HepG2 (cell line): ENCODE data around the gene NEUROD1. TPM values are rescaled to one million over a fixed set of nuclear protein-coding genes. Genes with fewer than 3 reads are reported as not detected.

ENCODE experiments used
- ATAC-seq: fragments of 200-7000 bp; cut with Tn5 transposase; 3 replicates; pipeline ENCODE4 v1.9.1; 2020; ENCODE audit warnings: mild to moderate bottlenecking, moderate library complexity
- BruUV-seq: library from RNA; stranded (reverse); fragments of 400-500 nt; replicated peaks from 2 replicates; lab custom pipeline; 2021; lab: Mats Ljungman, UMichigan
- CTCF ChIA-PET: fragments of 300-600 bp; formaldehyde crosslinking; extraction: SDS; loops from one replicate; lab custom pipeline; 2021; ENCODE audit warnings: low total read pairs, inconsistent platforms, low intra/inter-chr PET ratio; lab: Yijun Ruan, JAX
- POLR2A ChIA-PET: fragments of 350-600 bp; sonication (Branson Sonifier 250); formaldehyde crosslinking; loops from one replicate; lab custom pipeline; 2020; ENCODE audit warnings: antibody characterized with exemption, inconsistent platforms; lab: Yijun Ruan, JAX
- DNase-seq: peaks from one replicate; pipeline ENCODE4 v3.0.0-alpha.2; 2015; ENCODE audit warnings: low spot score
- FAIRE-seq: peaks from 3 replicates; lab custom pipeline; 2011; peaks lifted over from hg19 to GRCh38; lab: Jason Lieb, UNC
- H2AFZ ChIP-seq: one replicate; pipeline ENCODE4 v1.6.1; 2011; ENCODE audit warnings: low read length, inconsistent platforms
- H3K27ac ChIP-seq: fragments of 300-600 bp; 3 replicates; pipeline ENCODE4 v1.8.0; 2011; ENCODE audit warnings: mixed run types, mild to moderate bottlenecking, mixed read lengths, low read length, inconsistent platforms; ENCODE audit not compliant: insufficient read depth; ENCODE audit errors: extremely low read length
- H3K27me3 ChIP-seq, 2 experiments: fragments of 200-600 bp in 1 of 2; 2 replicates in 1 of 2; 3 replicates in 1 of 2; pipeline versions ENCODE4 v1.6.0 to v1.8.0; 2011; ENCODE audit warnings: low read length in 2 of 2, mild to moderate bottlenecking in 2 of 2, moderate library complexity in 2 of 2, inconsistent platforms in 1 of 2; ENCODE audit not compliant: insufficient read depth in 2 of 2, control insufficient read depth in 1 of 2
- H3K36me3 ChIP-seq, 2 experiments: fragments of 200-600 bp in 1 of 2; replicated peaks in 1 of 2; 2 replicates in 1 of 2; 3 replicates in 1 of 2; pipeline versions ENCODE4 v1.5.1 to v1.8.0; 2011; ENCODE audit warnings: low read length in 2 of 2, inconsistent platforms in 1 of 2; ENCODE audit not compliant: insufficient read depth in 2 of 2, control insufficient read depth in 1 of 2
- H3K4me1 ChIP-seq: 2 replicates; pipeline ENCODE4 v1.5.1; 2012; ENCODE audit warnings: low read length, inconsistent platforms; ENCODE audit not compliant: insufficient read depth
- H3K4me2 ChIP-seq: 2 replicates; pipeline ENCODE4 v1.6.0; 2011; ENCODE audit warnings: low read depth, low read length, inconsistent platforms
- H3K4me3 ChIP-seq, 3 experiments: fragments of 200-600 bp in 1 of 3; sonication (generic), shearing (Covaris generic) in 1 of 3; replicated peaks in 1 of 3; 2 replicates each; pipeline ENCODE4 v1.5.1; 2011 to 2016; ENCODE audit warnings: low read length in 3 of 3, inconsistent platforms in 2 of 3, low read depth in 2 of 3, mild to moderate bottlenecking in 2 of 3, control low read depth in 1 of 3, mixed read lengths in 1 of 3; ENCODE audit not compliant: insufficient read depth in 1 of 3
- H3K79me2 ChIP-seq: one replicate; pipeline ENCODE4 v1.6.1; 2011; ENCODE audit warnings: low read length, inconsistent platforms; ENCODE audit not compliant: insufficient read depth
- H3K9ac ChIP-seq: 2 replicates; pipeline ENCODE4 v1.6.0; 2011; ENCODE audit warnings: mild to moderate bottlenecking, low read depth, low read length, inconsistent platforms; ENCODE audit not compliant: insufficient read depth
- H3K9me3 ChIP-seq: 2 replicates; pipeline ENCODE4 v1.5.1; 2012; ENCODE audit warnings: mild to moderate bottlenecking, low read length
- H4K20me1 ChIP-seq: 2 replicates; pipeline ENCODE4 v1.6.0; 2011; ENCODE audit warnings: inconsistent platforms, mild to moderate bottlenecking, low read length, moderate library complexity; ENCODE audit not compliant: insufficient read depth
- DNMT3B ChIP-seq: conservative IDR thresholded peaks from 2 replicates; pipeline ENCODE4 v1.6.1; 2016; ENCODE audit warnings: missing biosample characterization, control low read depth
- FOXA1 ChIP-seq, 2 experiments: fragments of 450-650 bp in 1 of 2; sonication (generic) in 1 of 2; formaldehyde crosslinking in 1 of 2; IDR thresholded peaks; 2 replicates each; pipeline versions ENCODE4 v1.4.0 to v1.6.1; 2016 to 2020; ENCODE audit warnings: missing genetic modification reagents in 1 of 2
- FOXK1 ChIP-seq: sonication (generic); formaldehyde crosslinking; IDR thresholded peaks from 2 replicates; pipeline ENCODE4 v1.4.0; 2020; ENCODE audit warnings: low read depth, missing genetic modification reagents, borderline replicate concordance
- GZF1 ChIP-seq: sonication (generic); formaldehyde crosslinking; IDR thresholded peaks from 2 replicates; pipeline ENCODE4 v1.5.1; 2020; ENCODE audit warnings: mild to moderate bottlenecking, missing genetic modification reagents
- KLF13 ChIP-seq: sonication (generic); formaldehyde crosslinking; IDR thresholded peaks from 2 replicates; pipeline ENCODE4 v1.4.0; 2020; ENCODE audit warnings: mild to moderate bottlenecking, missing genetic modification reagents
- PAWR ChIP-seq: sonication (generic); formaldehyde crosslinking; IDR thresholded peaks from 2 replicates; pipeline ENCODE4 v1.4.0; 2020; ENCODE audit warnings: missing genetic modification reagents, mild to moderate bottlenecking, borderline replicate concordance
- POLR2G ChIP-seq: fragments of 200-400 bp; formaldehyde crosslinking; IDR thresholded peaks from 2 replicates; pipeline ENCODE4 v1.6.1; 2018; ENCODE audit warnings: mild to moderate bottlenecking, low read depth, low read length, moderate library complexity
- RBAK ChIP-seq: sonication (generic); formaldehyde crosslinking; IDR thresholded peaks from 2 replicates; pipeline ENCODE4 v1.5.1; 2020; ENCODE audit warnings: mild to moderate bottlenecking, missing genetic modification reagents
- SATB2 ChIP-seq: sonication (generic); formaldehyde crosslinking; IDR thresholded peaks from 2 replicates; pipeline ENCODE4 v1.5.0; 2020; ENCODE audit warnings: missing genetic modification reagents
- STAT5B ChIP-seq: sonication (generic); formaldehyde crosslinking; IDR thresholded peaks from 2 replicates; pipeline ENCODE4 v1.4.0; 2020; ENCODE audit warnings: missing genetic modification reagents
- ZFP36L2 ChIP-seq: sonication (generic); formaldehyde crosslinking; IDR thresholded peaks from 2 replicates; pipeline ENCODE4 v1.4.0; 2020; ENCODE audit warnings: missing genetic modification reagents
- ZFYVE20 ChIP-seq: sonication (generic); formaldehyde crosslinking; IDR thresholded peaks from 2 replicates; pipeline ENCODE4 v1.8.0; 2023; ENCODE audit warnings: low read depth, mild to moderate bottlenecking, moderate library complexity, missing genetic modification reagents, borderline replicate concordance
- ZKSCAN1 ChIP-seq: fragments of 150-350 bp; IDR thresholded peaks from 2 replicates; pipeline ENCODE4 v1.6.1; 2014; ENCODE audit warnings: low read length
- ZNF160 ChIP-seq: sonication (generic); formaldehyde crosslinking; IDR thresholded peaks from 2 replicates; pipeline ENCODE4 v1.8.0; 2022; ENCODE audit warnings: mild to moderate bottlenecking, inconsistent platforms, missing genetic modification reagents
- ZNF207 ChIP-seq: fragments of 450-650 bp; IDR thresholded peaks from 2 replicates; pipeline ENCODE4 v1.6.1; 2016; ENCODE audit warnings: antibody characterized with exemption, borderline replicate concordance
- ZNF329 ChIP-seq: sonication (generic); formaldehyde crosslinking; IDR thresholded peaks from 2 replicates; pipeline ENCODE4 v1.9.0; 2021; ENCODE audit warnings: low read depth, mild to moderate bottlenecking, missing genetic modification reagents
- ZNF670 ChIP-seq: sonication (generic); formaldehyde crosslinking; IDR thresholded peaks from 2 replicates; pipeline ENCODE4 v1.8.0; 2022; ENCODE audit warnings: mild to moderate bottlenecking, missing genetic modification reagents, borderline replicate concordance
- ZNF878 ChIP-seq: sonication (generic); formaldehyde crosslinking; IDR thresholded peaks from 2 replicates; pipeline ENCODE4 v1.8.1; 2023; ENCODE audit warnings: mild to moderate bottlenecking, missing genetic modification reagents, moderate library complexity
- WGBS: methylation state at CpG from one replicate; pipeline ENCODE4 v1.1.6; 2017; ENCODE audit warnings: low lambda C conversion rate; 5-methylcytosine and 5-hydroxymethylcytosine counted together
- in situ Hi-C: cut with HindIII; loops from 2 replicates; pipeline ENCODE4 v1.10.0; 2017; ENCODE audit warnings: low pct_unique_long_range_greater_than_20kb; ENCODE audit not compliant: extremely low pct_ligation_motif_present
- intact Hi-C: fragments of 100-400 bp; cut with micrococcal nuclease; formaldehyde crosslinking; loops from one replicate; pipeline ENCODE4 v1.10.0; 2022; ENCODE audit not compliant: unreplicated experiment
- polyA plus RNA-seq, 8 experiments: library from polyadenylated mRNA; depleted of rRNA in 3 of 8; stranded (reverse) in 7 of 8; unstranded in 1 of 8; fragments of >200 nt; fragmentation: Illumina TruSeq in 4 of 8; extraction: Trizol in 4 of 8; gene quantifications; 2 replicates each; pipeline versions ENCODE4 v1.2.1 to v1.2.3, GENCODE V29; 2011 to 2016; ENCODE audit warnings: low read depth in 4 of 8, missing spikeins in 1 of 8, mixed read lengths in 1 of 8; ENCODE audit not compliant: insufficient read depth in 1 of 8
- total RNA-seq, 5 experiments: library from RNA; depleted of rRNA; stranded (reverse); fragments of >200 nt; fragmentation: Illumina TruSeq; extraction: Trizol; gene quantifications; 2 replicates each; pipeline ENCODE4 v1.2.3, GENCODE V29; 2016; ENCODE audit warnings: low read depth in 1 of 5
- TF ChIP-seq, protein P1 (sequence below): sonication (generic); formaldehyde crosslinking; IDR thresholded peaks from 2 replicates; pipeline ENCODE4 v1.5.1; 2020; ENCODE audit warnings: missing genetic modification reagents, mild to moderate bottlenecking, borderline replicate concordance
- TF ChIP-seq, protein P2 (sequence below): sonication (generic); formaldehyde crosslinking; IDR thresholded peaks from 2 replicates; pipeline ENCODE4 v1.4.0; 2020; ENCODE audit warnings: missing genetic modification reagents

The NEUROD1 gene
- total and polyA plus RNA-seq, 2 of the 13 experiments (the other 11 are each of a cell fraction or from before 2014, with no cell fraction given), result not detected

DNA sequence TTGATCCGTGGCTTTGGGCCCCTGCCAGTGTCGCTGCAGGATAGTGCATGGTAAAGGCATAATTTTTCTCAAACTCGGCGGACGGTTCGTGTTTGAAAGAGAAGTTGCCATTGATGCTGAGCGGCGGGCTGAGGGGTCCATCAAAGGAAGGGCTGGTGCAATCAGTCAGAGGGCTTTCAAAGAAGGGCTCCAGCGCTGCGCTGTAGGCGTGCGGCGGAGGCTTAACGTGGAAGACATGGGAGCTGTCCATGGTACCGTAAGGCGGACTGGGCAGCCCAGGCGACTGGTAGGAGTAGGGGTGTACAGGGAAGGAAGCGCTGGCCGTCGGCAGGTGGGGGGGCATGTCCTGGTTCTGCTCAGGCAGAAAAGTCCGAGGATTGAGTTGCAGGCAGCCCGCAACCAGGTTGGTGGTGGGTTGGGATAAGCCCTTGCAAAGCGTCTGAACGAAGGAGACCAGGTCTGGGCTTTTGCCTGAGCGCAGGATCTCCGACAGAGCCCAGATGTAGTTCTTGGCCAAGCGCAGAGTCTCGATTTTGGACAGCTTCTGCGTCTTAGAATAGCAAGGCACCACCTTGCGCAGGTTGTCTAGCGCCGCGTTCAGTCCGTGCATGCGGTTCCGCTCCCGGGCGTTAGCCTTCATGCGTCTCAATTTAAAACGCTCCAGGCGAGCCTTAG is 2.3 kb downstream of the NEUROD1 start:
- no TSS peak for BruUV-seq
- no peak overlapping the region for H2AFZ ChIP-seq
- ChIA-PET CTCF (no interaction called here), POLR2A (no interaction called here)
- no peaks in the 10 kb centered on the region for H3K9me3 ChIP-seq
- H4K20me1 ChIP-seq, result no peaks in the 10 kb centered on the region; the same call in 1 of the 2 replicates
- in situ Hi-C loops, result no loop called here
- no peak overlapping the region for H3K27ac ChIP-seq
- no peaks in the 10 kb centered on the region for H3K36me3 ChIP-seq
- no peaks in the 10 kb centered on the region for H3K79me2 ChIP-seq
- H3K4me3 ChIP-seq, result no peak overlapping the region
- peaks cover 3 to 29% of the 10 kb centered on the region in 2 experiments; a peak in 4 of 5 replicates for H3K27me3 ChIP-seq
- intact Hi-C loops, result no loop called here
- WGBS, result 46% methylated on average over 36 of the region's 41 CpGs
- FAIRE-seq, result no peak
- H3K4me2 ChIP-seq, result no peak overlapping the region
- DNase-seq, result peak; percentile 45
- peak; percentile 97 for ATAC-seq
- no peaks in the 10 kb centered on the region for H3K4me1 ChIP-seq
- H3K9ac ChIP-seq, result no peak overlapping the region
- TF ChIP-seq, protein P1, sequence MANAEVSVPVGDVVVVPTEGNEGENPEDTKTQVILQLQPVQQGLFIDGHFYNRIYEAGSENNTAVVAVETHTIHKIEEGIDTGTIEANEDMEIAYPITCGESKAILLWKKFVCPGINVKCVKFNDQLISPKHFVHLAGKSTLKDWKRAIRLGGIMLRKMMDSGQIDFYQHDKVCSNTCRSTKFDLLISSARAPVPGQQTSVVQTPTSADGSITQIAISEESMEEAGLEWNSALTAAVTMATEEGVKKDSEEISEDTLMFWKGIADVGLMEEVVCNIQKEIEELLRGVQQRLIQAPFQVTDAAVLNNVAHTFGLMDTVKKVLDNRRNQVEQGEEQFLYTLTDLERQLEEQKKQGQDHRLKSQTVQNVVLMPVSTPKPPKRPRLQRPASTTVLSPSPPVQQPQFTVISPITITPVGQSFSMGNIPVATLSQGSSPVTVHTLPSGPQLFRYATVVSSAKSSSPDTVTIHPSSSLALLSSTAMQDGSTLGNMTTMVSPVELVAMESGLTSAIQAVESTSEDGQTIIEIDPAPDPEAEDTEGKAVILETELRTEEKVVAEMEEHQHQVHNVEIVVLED, result no peak
- TF ChIP-seq ZFYVE20 (CRISPR knock-in tag), result 0 out of 2 replicates have a peak, but pooled peaks have one; percentile 83
- peak; percentile 61; the same call in 1 of the 2 replicates for TF ChIP-seq ZNF670
- peak; percentile 96 for TF ChIP-seq SATB2 (CRISPR knock-in tag)
- TF ChIP-seq, protein P2, sequence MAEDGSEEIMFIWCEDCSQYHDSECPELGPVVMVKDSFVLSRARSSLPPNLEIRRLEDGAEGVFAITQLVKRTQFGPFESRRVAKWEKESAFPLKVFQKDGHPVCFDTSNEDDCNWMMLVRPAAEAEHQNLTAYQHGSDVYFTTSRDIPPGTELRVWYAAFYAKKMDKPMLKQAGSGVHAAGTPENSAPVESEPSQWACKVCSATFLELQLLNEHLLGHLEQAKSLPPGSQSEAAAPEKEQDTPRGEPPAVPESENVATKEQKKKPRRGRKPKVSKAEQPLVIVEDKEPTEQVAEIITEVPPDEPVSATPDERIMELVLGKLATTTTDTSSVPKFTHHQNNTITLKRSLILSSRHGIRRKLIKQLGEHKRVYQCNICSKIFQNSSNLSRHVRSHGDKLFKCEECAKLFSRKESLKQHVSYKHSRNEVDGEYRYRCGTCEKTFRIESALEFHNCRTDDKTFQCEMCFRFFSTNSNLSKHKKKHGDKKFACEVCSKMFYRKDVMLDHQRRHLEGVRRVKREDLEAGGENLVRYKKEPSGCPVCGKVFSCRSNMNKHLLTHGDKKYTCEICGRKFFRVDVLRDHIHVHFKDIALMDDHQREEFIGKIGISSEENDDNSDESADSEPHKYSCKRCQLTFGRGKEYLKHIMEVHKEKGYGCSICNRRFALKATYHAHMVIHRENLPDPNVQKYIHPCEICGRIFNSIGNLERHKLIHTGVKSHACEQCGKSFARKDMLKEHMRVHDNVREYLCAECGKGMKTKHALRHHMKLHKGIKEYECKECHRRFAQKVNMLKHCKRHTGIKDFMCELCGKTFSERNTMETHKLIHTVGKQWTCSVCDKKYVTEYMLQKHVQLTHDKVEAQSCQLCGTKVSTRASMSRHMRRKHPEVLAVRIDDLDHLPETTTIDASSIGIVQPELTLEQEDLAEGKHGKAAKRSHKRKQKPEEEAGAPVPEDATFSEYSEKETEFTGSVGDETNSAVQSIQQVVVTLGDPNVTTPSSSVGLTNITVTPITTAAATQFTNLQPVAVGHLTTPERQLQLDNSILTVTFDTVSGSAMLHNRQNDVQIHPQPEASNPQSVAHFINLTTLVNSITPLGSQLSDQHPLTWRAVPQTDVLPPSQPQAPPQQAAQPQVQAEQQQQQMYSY, result peak; percentile 74; the same call in 1 of the 2 replicates
- no peak for TF ChIP-seq ZKSCAN1
- TF ChIP-seq PAWR (CRISPR knock-in tag), result no peak
- TF ChIP-seq STAT5B (CRISPR knock-in tag), result peak; percentile 87; the same call in 1 of the 2 replicates
- no peak for TF ChIP-seq FOXA1 (IDR thresholded peaks at IDR 0.05)
- TF ChIP-seq FOXA1 (CRISPR knock-in tag; IDR thresholded peaks at IDR 0.05), result peak; percentile 26; the same call in 1 of the 2 replicates
- 0 out of 2 replicates have a peak, but pooled peaks have one; percentile 60 for TF ChIP-seq GZF1 (CRISPR knock-in tag)
- TF ChIP-seq KLF13 (CRISPR knock-in tag), result no peak
- TF ChIP-seq FOXK1, result peak; percentile 42; the same call in 1 of the 2 replicates
- TF ChIP-seq ZNF878, result peak; percentile 81; the same call in 1 of the 2 replicates
- TF ChIP-seq DNMT3B (CRISPR knock-in tag), result no peak; the same call in 1 of the 2 replicates
- peak; percentile 80 for TF ChIP-seq ZNF160 (CRISPR knock-in tag)
- TF ChIP-seq POLR2G, result no peak
- no peak for TF ChIP-seq RBAK (CRISPR knock-in tag)
- peak; percentile 95; the same call in 1 of the 2 replicates for TF ChIP-seq ZFP36L2 (CRISPR knock-in tag)
- peak; percentile 39; the same call in 1 of the 2 replicates for TF ChIP-seq ZNF329 (CRISPR knock-in tag)
- no peak for TF ChIP-seq ZNF207
